HepG2 (cell line): ENCODE measurements around the gene LIN28B. TPM values are rescaled to one million over a fixed set of nuclear protein-coding genes. Genes with fewer than 3 reads are reported as not detected.

ENCODE experiments used
- BCL3 ChIP-seq: sonication (generic); formaldehyde crosslinking; IDR thresholded peaks from 2 replicates; pipeline ENCODE4 v1.5.1; 2020; ENCODE audit warnings: mild to moderate bottlenecking, missing genetic modification reagents, moderate library complexity
- GLI4 ChIP-seq: sonication (generic); formaldehyde crosslinking; IDR thresholded peaks from 2 replicates; pipeline ENCODE4 v1.5.1; 2020; ENCODE audit warnings: missing genetic modification reagents, mild to moderate bottlenecking, moderate library complexity, borderline replicate concordance
- HDAC2 ChIP-seq: sonication (generic); formaldehyde crosslinking; IDR thresholded peaks from 2 replicates; pipeline ENCODE4 v1.4.0; 2020; ENCODE audit warnings: missing genetic modification reagents
- MAF1 ChIP-seq: sonication (generic); formaldehyde crosslinking; IDR thresholded peaks from 2 replicates; pipeline ENCODE4 v1.5.0; 2020; ENCODE audit warnings: missing genetic modification reagents, borderline replicate concordance
- MAFG ChIP-seq: sonication (generic); formaldehyde crosslinking; IDR thresholded peaks from 2 replicates; pipeline ENCODE4 v1.5.1; 2020; ENCODE audit warnings: mild to moderate bottlenecking, missing genetic modification reagents
- MED1 ChIP-seq: sonication (generic); formaldehyde crosslinking; IDR thresholded peaks from 2 replicates; pipeline ENCODE4 v1.4.0; 2020; ENCODE audit warnings: missing genetic modification reagents
- MEF2D ChIP-seq: sonication (generic); formaldehyde crosslinking; IDR thresholded peaks from 2 replicates; pipeline ENCODE4 v1.5.1; 2020; ENCODE audit warnings: mild to moderate bottlenecking, missing genetic modification reagents
- MXD4 ChIP-seq: IDR thresholded peaks from 2 replicates; pipeline ENCODE4 v1.6.1; 2016; ENCODE audit warnings: mild to moderate bottlenecking, missing biosample characterization, missing genetic modification reagents
- NFE2L1 ChIP-seq: sonication (generic); formaldehyde crosslinking; IDR thresholded peaks from 2 replicates; pipeline ENCODE4 v1.4.0; 2020; ENCODE audit warnings: missing genetic modification reagents, mild to moderate bottlenecking, borderline replicate concordance
- NR2C2 ChIP-seq: sonication (generic); formaldehyde crosslinking; IDR thresholded peaks from 2 replicates; pipeline ENCODE4 v1.4.0; 2020; ENCODE audit warnings: missing genetic modification reagents, mild to moderate bottlenecking, moderate library complexity, borderline replicate concordance
- PHF21A ChIP-seq: sonication (generic); formaldehyde crosslinking; IDR thresholded peaks from 2 replicates; pipeline ENCODE4 v1.5.0; 2020; ENCODE audit warnings: mild to moderate bottlenecking, missing genetic modification reagents
- RFX1 ChIP-seq: fragments of 450-650 bp; IDR thresholded peaks from 2 replicates; pipeline ENCODE4 v1.6.1; 2017
- SALL1 ChIP-seq: sonication (generic); formaldehyde crosslinking; IDR thresholded peaks from 2 replicates; pipeline ENCODE4 v1.8.0; 2022; ENCODE audit warnings: mild to moderate bottlenecking, missing genetic modification reagents
- ZBTB3 ChIP-seq: sonication (generic); formaldehyde crosslinking; IDR thresholded peaks from 2 replicates; pipeline ENCODE4 v1.4.0; 2020; ENCODE audit warnings: low read depth, mild to moderate bottlenecking, moderate library complexity, missing genetic modification reagents, borderline replicate concordance
- ZFP37 ChIP-seq: sonication (generic); formaldehyde crosslinking; IDR thresholded peaks from 2 replicates; pipeline ENCODE4 v1.4.0; 2020; ENCODE audit warnings: missing genetic modification reagents, borderline replicate concordance
- ZNF10 ChIP-seq: sonication (generic); formaldehyde crosslinking; IDR thresholded peaks from 2 replicates; pipeline ENCODE4 v1.4.0; 2020; ENCODE audit warnings: mild to moderate bottlenecking, low read depth, missing genetic modification reagents, borderline replicate concordance
- ZNF12 ChIP-seq: sonication (generic); formaldehyde crosslinking; IDR thresholded peaks from 2 replicates; pipeline ENCODE4 v1.5.0; 2020; ENCODE audit warnings: missing genetic modification reagents
- ZNF30 ChIP-seq: sonication (generic); formaldehyde crosslinking; IDR thresholded peaks from 2 replicates; pipeline ENCODE4 v1.5.0; 2020; ENCODE audit warnings: mild to moderate bottlenecking, missing genetic modification reagents
- ZNF329 ChIP-seq: sonication (generic); formaldehyde crosslinking; IDR thresholded peaks from 2 replicates; pipeline ENCODE4 v1.9.0; 2021; ENCODE audit warnings: low read depth, mild to moderate bottlenecking, missing genetic modification reagents
- ZNF441 ChIP-seq: sonication (generic); formaldehyde crosslinking; IDR thresholded peaks from 2 replicates; pipeline ENCODE4 v1.7.0; 2021; ENCODE audit warnings: missing genetic modification reagents, borderline replicate concordance
- ZNF496 ChIP-seq: sonication (generic); formaldehyde crosslinking; IDR thresholded peaks from 2 replicates; pipeline ENCODE4 v1.8.1; 2023; ENCODE audit warnings: mild to moderate bottlenecking, moderate library complexity, missing genetic modification reagents; ENCODE audit not compliant: insufficient replicate concordance
- ZNF580 ChIP-seq: IDR thresholded peaks from 2 replicates; pipeline ENCODE4 v1.6.1; 2016; ENCODE audit warnings: low read depth, borderline replicate concordance
- ZNF652 ChIP-seq: IDR thresholded peaks from 2 replicates; pipeline ENCODE4 v1.6.1; 2016; ENCODE audit warnings: low read depth, borderline replicate concordance
- polyA plus RNA-seq, 8 experiments: library from polyadenylated mRNA; depleted of rRNA in 3 of 8; stranded (reverse) in 7 of 8; unstranded in 1 of 8; fragments of >200 nt; fragmentation: Illumina TruSeq in 4 of 8; extraction: Trizol in 4 of 8; gene quantifications; 2 replicates each; pipeline versions ENCODE4 v1.2.1 to v1.2.3, GENCODE V29; 2011 to 2016; ENCODE audit warnings: low read depth in 4 of 8, missing spikeins in 1 of 8, mixed read lengths in 1 of 8; ENCODE audit not compliant: insufficient read depth in 1 of 8
- total RNA-seq, 5 experiments: library from RNA; depleted of rRNA; stranded (reverse); fragments of >200 nt; fragmentation: Illumina TruSeq; extraction: Trizol; gene quantifications; 2 replicates each; pipeline ENCODE4 v1.2.3, GENCODE V29; 2016; ENCODE audit warnings: low read depth in 1 of 5
- TF ChIP-seq, protein P1 (sequence below): sonication (generic); formaldehyde crosslinking; IDR thresholded peaks from 2 replicates; pipeline ENCODE4 v1.8.1; 2023; ENCODE audit warnings: mild to moderate bottlenecking, missing genetic modification reagents
- TF ChIP-seq, protein P2 (sequence below): IDR thresholded peaks from 2 replicates; pipeline ENCODE4 v1.6.1; 2018; ENCODE audit warnings: missing genetic modification reagents
- TF ChIP-seq, protein P3 (sequence below): sonication (generic); formaldehyde crosslinking; IDR thresholded peaks from 2 replicates; pipeline ENCODE4 v1.9.0; 2021; ENCODE audit warnings: missing genetic modification reagents, mild to moderate bottlenecking, borderline replicate concordance

Gene LIN28B
- total and polyA plus RNA-seq, 2 of the 13 experiments (the other 11 are each of a cell fraction or from before 2014, with no cell fraction given): 14.5 to 56.8 TPM

GRCh38 chr6:104955927-104956730 lies 778 bp upstream of the LIN28B start (continued):
- no peak for TF ChIP-seq ZNF652 (CRISPR knock-in tag)
- no peak for TF ChIP-seq ZNF441 (CRISPR knock-in tag)
- TF ChIP-seq MXD4 (CRISPR knock-in tag): no peak
- no peak for TF ChIP-seq ZNF10 (CRISPR knock-in tag)
- TF ChIP-seq ZFP37 (CRISPR knock-in tag): no peak
- no peak for TF ChIP-seq GLI4 (CRISPR knock-in tag)
- TF ChIP-seq MEF2D: no peak
- TF ChIP-seq, protein P1, sequence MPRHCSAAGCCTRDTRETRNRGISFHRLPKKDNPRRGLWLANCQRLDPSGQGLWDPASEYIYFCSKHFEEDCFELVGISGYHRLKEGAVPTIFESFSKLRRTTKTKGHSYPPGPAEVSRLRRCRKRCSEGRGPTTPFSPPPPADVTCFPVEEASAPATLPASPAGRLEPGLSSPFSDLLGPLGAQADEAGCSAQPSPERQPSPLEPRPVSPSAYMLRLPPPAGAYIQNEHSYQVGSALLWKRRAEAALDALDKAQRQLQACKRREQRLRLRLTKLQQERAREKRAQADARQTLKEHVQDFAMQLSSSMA (CRISPR knock-in tag): no peak
- TF ChIP-seq MAFG (CRISPR knock-in tag): no peak
- TF ChIP-seq NFE2L1: no peak
- no peak for TF ChIP-seq ZNF12 (CRISPR knock-in tag)
- peak; percentile 59; the same call in 1 of the 2 replicates for TF ChIP-seq PHF21A (CRISPR knock-in tag)
- TF ChIP-seq SALL1 (CRISPR knock-in tag): peak; percentile 86
- no peak for TF ChIP-seq ZNF496 (CRISPR knock-in tag)
- TF ChIP-seq, protein P2, sequence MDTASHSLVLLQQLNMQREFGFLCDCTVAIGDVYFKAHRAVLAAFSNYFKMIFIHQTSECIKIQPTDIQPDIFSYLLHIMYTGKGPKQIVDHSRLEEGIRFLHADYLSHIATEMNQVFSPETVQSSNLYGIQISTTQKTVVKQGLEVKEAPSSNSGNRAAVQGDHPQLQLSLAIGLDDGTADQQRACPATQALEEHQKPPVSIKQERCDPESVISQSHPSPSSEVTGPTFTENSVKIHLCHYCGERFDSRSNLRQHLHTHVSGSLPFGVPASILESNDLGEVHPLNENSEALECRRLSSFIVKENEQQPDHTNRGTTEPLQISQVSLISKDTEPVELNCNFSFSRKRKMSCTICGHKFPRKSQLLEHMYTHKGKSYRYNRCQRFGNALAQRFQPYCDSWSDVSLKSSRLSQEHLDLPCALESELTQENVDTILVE (CRISPR knock-in tag): no peak
- no peak for TF ChIP-seq ZNF329 (CRISPR knock-in tag)
- no peak for TF ChIP-seq RFX1
- TF ChIP-seq NR2C2 (CRISPR knock-in tag): no peak
- TF ChIP-seq HDAC2 (CRISPR knock-in tag): peak; percentile 42; the same call in 1 of the 2 replicates
- no peak for TF ChIP-seq ZBTB3
- TF ChIP-seq MAF1: no peak
- peak; percentile 25; the same call in 1 of the 2 replicates for TF ChIP-seq MED1 (CRISPR knock-in tag)
- no peak for TF ChIP-seq BCL3 (CRISPR knock-in tag)
- no peak for TF ChIP-seq ZNF30
- TF ChIP-seq ZNF580 (CRISPR knock-in tag): no peak
- TF ChIP-seq, protein P3, sequence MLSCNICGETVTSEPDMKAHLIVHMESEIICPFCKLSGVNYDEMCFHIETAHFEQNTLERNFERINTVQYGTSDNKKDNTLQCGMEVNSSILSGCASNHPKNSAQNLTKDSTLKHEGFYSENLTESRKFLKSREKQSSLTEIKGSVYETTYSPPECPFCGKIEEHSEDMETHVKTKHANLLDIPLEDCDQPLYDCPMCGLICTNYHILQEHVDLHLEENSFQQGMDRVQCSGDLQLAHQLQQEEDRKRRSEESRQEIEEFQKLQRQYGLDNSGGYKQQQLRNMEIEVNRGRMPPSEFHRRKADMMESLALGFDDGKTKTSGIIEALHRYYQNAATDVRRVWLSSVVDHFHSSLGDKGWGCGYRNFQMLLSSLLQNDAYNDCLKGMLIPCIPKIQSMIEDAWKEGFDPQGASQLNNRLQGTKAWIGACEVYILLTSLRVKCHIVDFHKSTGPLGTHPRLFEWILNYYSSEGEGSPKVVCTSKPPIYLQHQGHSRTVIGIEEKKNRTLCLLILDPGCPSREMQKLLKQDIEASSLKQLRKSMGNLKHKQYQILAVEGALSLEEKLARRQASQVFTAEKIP (CRISPR knock-in tag): no peak
